RKO (cell line): ENCODE data around the gene LAIR2.
A peak's percentile ranks its signal among the peaks of the same experiment; 100 is the strongest.

Experiments
- DNase-seq: peaks from one replicate; pipeline ENCODE4 v3.0.0-alpha.2; 2016; ENCODE audit warnings: low spot score

Gene LAIR2

DNA sequence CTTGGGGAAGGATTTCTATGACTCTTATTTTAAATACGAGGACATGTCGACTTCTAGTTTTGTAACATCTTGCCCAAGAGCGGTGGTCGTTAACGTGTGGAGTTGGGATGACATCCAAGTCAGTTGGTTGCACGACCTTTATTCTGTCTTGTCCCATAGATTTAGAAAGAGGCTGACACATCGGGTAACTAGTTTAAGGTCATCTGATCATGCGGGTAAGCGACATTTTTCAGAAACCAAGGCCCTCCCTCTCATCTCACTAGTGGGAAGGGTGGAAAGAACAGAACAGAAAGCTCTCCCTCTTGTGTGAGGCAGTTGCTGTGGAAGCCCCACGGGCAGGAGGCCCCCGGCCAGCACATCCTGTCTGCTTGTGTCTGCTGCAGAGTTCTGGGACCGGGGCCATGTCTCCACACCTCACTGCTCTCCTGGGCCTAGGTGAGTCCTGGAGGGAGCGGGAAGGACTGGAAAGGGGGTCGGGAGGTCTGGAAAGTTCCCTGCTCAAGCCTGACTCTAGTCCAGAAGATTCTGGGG lies at the start of gene LAIR2:
LAIR2 (plus strand) TSS at position 314 of the 531 bp plus-strand sequence; CDS start at position 402, 88 bp downstream.
- DNase-seq: no peak

GRCh38 chr19:54453921-54454780 lies 48.5 kb upstream of the LAIR2 start:
- no peak for DNase-seq

DNA sequence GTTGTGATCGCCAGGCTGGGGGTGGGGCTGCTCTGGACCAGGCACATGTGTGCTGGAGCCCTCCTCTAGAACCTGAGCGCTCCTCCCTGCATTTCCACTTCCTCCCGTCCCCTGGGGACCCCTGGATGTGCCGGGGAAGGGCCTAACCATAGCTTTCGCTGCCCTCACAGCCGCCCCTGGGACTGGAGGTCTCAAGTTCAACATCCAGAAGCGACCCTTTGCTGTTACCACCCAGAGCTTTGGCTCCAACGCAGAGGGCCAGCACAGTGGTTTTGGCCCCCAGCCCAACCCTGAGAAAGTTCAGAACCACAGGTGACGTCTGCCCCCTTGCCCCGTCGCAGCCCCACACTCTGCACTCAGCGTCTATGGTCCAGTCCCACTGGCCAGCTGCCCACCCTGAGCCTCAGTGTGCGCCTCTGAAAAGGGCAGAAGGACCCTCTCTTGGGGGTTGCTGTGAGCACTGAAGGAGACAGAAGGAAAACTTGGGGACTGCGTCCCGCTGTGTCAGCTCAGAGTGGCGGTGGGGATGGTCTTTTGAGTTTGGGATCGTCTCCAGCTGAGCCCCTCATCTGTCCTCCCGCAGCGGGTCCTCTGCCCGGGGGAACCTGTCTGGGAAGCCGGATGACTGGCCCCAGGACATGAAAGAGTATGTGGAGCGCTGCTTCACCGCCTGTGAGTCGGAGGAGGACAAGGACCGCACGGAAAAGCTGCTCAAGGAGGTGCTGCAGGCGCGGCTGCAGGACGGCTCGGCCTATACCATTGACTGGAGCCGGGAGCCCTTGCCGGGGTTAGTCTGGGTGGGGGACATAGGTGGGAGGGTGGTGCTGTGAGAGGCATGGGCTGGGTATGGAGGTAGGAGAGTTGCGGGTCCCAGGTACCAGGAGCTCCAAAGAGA lies 47.6 kb upstream of the LAIR2 start:
- no peak for DNase-seq

- DNase-seq: no peak
These were observed 46.7 kb upstream of the LAIR2 start for GRCh38 chr19:54455786-54456422.

DNA sequence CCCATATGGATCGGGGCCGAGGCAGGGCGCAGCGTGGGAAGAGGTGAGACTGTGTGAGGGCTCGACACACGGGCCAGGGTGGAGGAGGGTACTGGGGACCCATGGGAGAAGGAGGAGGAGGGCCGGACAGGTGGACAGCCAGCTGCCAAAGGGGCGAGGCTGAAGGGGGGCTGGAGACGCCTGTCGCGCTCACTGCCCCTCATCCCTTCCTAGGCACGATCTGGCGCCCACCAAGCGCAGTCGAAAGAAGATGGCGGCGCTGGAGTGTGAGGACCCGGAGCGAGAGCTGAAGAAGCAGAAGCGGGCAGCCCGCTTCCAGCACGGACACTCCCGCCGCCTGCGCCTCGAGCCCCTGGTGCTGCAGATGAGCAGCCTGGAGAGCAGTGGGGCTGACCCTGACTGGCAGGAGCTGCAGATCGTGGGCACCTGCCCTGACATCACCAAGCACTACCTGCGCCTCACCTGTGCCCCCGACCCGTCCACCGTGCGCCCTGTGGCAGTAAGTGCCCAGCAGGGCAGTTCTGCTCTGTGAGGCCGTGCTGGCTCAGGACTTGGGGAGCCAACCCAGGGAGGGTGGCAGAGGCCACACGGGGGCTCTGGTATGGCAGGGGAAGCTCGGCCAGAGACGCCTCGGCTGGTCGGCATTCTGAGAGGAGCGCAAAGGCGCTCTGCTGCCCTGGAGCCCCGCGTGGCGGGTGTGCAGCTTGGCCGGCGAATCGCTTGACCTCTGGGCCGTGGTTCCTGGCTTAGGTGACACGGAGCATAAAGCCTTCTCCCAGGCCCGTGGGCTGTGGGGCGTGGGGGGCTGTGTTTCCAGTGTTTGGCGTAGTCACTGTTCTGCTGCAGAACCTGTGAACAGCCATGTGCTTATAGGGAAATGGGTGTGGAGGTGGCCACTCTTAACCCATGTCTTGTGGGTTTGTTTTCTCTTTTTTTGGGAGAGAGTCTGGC lies 45.9 kb upstream of the LAIR2 start:
- no peak for DNase-seq

GRCh38 chr19:54457773-54458647 lies 44.6 kb upstream of the LAIR2 start:
- no peak for DNase-seq

DNA sequence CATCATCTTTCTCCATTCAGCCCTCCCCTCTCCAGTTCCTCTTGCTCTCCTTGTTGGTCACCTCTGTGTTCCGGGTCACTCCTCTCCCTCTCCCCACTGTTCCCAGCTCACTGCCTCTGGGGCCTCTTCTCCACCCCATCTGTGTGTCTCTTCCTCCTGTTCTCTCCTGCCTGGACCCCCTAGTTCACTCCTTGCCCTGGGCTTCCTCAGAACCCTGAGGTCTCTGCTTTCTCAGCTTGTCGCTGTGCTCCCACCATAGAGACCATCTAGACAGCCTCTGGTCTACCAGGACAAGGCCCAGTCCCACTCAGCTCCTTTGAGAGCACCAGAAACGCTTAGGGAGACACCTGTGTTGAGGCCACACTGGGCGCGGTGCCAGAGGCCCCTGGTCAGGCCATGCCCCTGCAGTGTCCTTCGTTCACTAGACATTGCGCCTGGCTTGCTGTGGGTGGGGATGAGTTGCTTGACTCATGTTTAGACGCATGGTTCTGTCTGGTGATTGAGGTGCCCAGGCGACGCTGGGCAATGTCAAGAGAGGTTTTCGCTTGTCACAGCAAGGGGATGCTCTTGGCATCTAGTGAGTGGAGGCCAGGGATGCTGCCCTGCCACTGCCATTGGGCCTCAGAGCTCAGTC lies 43.9 kb upstream of the LAIR2 start:
- no peak for DNase-seq

GRCh38 chr19:54459282-54460229 lies 43.1 kb upstream of the LAIR2 start:
- no peak for DNase-seq

DNA sequence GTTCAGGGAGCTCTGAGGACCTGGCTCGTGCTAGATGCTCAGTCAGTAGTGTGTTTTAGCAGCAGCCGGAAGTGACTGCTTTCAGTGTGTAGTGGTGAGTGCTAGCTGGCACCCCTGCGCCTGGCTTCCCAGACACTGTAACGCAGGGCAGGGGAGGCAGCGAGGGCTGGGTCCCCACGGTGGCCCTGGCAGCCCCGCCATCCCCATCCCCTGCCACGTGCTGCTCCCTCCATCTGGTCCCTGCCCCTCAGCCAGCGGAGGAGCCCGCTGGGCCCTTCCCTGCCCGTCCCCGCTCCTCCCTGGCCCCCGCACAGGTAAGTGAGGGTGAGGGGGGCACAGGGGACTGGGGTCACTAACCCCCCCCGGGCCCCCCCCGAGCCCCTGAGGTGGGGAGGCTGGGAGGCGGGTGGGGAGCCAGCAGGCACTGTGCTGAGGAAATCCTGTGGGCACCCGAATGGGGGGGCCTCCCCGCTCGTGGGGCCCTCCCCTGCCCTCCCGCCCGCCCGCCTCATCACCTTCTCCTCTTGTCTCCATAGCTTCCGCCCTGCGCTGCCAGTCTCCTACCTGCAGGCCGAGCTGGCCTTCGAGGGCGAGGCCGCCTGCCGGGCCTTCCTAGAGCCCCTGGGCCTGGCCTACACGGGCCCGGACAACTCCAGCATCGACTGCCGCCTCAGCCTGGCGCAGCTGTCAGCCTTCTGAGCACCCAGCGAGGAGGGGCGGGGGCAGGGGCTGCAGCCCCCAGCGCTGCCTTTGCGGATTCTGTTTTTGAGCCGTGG lies 42.2 kb upstream of the LAIR2 start:
- DNase-seq: no peak

GRCh38 chr19:54461210-54461609 lies 41.4 kb upstream of the LAIR2 start:
- DNase-seq: no peak

DNA sequence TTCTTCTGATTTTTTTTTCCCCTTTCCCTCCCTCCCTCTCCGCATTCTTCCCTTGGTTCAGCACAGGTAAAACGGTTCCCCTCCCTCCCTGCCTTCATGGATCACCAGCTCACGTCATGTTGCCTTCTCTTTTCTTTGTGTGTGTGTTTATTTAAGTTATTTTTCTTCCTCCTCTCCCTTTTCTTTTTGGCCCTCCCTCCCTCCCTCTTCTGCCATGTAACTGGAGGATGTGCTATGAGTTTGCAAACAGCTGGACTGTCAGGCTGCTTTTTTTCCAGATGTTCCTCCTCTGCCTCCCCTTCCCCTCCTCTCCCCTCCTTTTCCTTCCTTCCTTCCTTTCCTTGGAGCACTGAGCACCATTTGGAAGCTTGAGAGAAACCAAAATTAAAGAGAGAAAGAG lies 41.0 kb upstream of the LAIR2 start:
- DNase-seq: no peak

GRCh38 chr19:54462047-54462654 lies 40.5 kb upstream of the LAIR2 start:
- DNase-seq: peak; percentile 52

DNA sequence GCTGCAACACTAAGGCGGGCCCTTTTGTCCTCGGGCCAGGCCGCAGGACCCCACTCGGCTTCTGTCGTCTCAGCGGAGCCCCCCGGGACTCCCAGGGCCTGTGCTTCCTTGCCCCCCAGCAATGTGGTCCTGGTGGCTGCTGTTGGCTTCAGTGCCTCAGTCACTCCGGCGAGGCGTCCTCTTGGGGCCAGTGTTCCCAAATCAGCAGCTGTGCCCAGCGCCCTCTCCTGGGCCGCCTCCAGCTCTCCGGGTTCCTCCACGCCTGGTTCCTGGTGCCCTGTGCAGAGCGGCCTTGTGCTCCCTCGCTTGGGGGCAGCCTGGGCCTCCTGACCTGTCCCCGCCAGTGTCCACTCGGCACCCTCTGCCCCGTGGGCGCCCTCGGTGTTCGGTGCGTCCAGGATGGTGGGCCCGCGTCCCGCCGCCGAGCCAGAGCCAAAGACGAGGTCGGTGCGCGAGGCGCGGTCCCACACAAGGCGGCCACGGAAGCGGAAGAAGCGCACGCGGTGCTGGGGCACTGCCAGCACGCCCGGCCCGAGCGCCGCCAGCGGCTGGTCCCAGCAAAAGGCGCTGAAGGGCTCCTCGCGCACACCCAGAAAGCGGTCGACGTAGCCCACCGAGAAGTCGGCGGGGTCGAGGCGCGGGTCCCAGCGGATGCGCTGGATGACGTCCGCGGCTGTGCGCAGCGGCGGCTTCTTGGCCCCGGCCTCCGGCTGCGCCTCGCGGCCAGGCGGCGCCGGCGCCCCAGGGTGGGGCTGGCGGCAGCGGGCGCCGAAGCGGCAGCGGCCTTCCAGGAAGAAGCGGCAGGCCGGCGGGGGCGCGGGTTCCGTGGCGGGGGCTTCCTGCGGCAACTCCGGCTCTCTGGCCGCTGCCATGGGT lies 39.7 kb upstream of the LAIR2 start:
- peak; percentile 74 for DNase-seq

GRCh38 chr19:54463531-54464043 lies 39.0 kb upstream of the LAIR2 start, which contains the start of gene LENG9:
Gene LENG9 (minus strand): TSS chr19:54463778. CDS start chr19:54463526, 252 bp downstream.
- peak; percentile 99 for DNase-seq

- peak; percentile 90 for DNase-seq
These were observed 38.5 kb upstream of the LAIR2 start for GRCh38 chr19:54464044-54464629.
